Measurements from ENCODE around the gene HSPG2. TPM values are rescaled to one million over a fixed set of nuclear protein-coding genes. Genes with fewer than 3 reads are reported as not detected.

HSPG2 gene
- total and polyA plus RNA-seq, 9 of the 15 experiments (the other 6 are each of a cell fraction or from before 2014, with no cell fraction given) = 0.14 to 160 (median 15.7) TPM

DNA sequence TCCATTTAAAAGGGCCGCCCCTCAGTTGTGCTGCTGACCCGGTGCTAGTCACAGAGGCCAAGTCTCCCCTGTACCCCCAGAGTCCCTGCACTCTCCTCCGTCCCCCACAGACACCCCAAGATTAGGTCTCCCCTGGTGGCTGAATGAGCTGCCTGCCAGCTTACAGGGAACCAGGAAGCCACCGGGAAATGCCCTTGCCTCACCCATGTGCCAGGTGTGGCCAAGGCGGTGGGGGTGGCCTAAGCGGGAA, 32.7 kb downstream of the HSPG2 start:
- TF ChIP-seq, protein P1, sequence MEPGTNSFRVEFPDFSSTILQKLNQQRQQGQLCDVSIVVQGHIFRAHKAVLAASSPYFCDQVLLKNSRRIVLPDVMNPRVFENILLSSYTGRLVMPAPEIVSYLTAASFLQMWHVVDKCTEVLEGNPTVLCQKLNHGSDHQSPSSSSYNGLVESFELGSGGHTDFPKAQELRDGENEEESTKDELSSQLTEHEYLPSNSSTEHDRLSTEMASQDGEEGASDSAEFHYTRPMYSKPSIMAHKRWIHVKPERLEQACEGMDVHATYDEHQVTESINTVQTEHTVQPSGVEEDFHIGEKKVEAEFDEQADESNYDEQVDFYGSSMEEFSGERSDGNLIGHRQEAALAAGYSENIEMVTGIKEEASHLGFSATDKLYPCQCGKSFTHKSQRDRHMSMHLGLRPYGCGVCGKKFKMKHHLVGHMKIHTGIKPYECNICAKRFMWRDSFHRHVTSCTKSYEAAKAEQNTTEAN (CRISPR knock-in tag; IDR thresholded peaks at IDR 0.05) = 0 out of 2 replicates have a peak, but pooled peaks have one; percentile 8
- no peak for TF ChIP-seq ZNF347 (CRISPR knock-in tag; IDR thresholded peaks at IDR 0.05; ENCODE audit: low read depth)
- TF ChIP-seq CBX2 (IDR thresholded peaks at IDR 0.05; ENCODE audit: insufficient read depth, low read length, poor library complexity, severe bottlenecking) = no peak
- peak; percentile 33; the same call in 1 of the 2 replicates for TF ChIP-seq ZKSCAN3 (CRISPR knock-in tag; IDR thresholded peaks at IDR 0.05)
- TF ChIP-seq ARNT (IDR thresholded peaks at IDR 0.05) = no peak
- TF ChIP-seq POLR2G (IDR thresholded peaks at IDR 0.05; ENCODE audit: low read depth, low read length) = peak; percentile 63; the same call in 1 of the 2 replicates
- peak; percentile 73; the same call in 1 of the 2 replicates for TF ChIP-seq ZNF695 (CRISPR knock-in tag; IDR thresholded peaks at IDR 0.05)
- 0 out of 2 replicates have a peak, but pooled peaks have one; percentile 43 for TF ChIP-seq ZNF431 (CRISPR knock-in tag; IDR thresholded peaks at IDR 0.05)
- TF ChIP-seq BRCA1 (IDR thresholded peaks at IDR 0.05) = no peak
- peak; percentile 62; the same call in 1 of the 2 replicates for TF ChIP-seq BRCA1 (CRISPR knock-in tag; IDR thresholded peaks at IDR 0.05)
- TF ChIP-seq, protein P2, sequence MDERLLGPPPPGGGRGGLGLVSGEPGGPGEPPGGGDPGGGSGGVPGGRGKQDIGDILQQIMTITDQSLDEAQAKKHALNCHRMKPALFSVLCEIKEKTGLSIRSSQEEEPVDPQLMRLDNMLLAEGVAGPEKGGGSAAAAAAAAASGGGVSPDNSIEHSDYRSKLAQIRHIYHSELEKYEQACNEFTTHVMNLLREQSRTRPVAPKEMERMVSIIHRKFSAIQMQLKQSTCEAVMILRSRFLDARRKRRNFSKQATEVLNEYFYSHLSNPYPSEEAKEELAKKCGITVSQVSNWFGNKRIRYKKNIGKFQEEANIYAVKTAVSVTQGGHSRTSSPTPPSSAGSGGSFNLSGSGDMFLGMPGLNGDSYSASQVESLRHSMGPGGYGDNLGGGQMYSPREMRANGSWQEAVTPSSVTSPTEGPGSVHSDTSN (CRISPR knock-in tag; IDR thresholded peaks at IDR 0.05; ENCODE audit: low read depth) = no peak
- TF ChIP-seq, protein P2 (tag; conservative IDR thresholded peaks at IDR 0.05; ENCODE audit: low read depth) = no peak
- 0 out of 2 replicates have a peak, but pooled peaks have one; percentile 2 for TF ChIP-seq ZNF707 (CRISPR knock-in tag; conservative IDR thresholded peaks at IDR 0.05)
- TF ChIP-seq CHD4 (IDR thresholded peaks at IDR 0.05; ENCODE audit: insufficient read depth, insufficient replicate concordance, low read depth, low read length, poor library complexity, severe bottlenecking) = peak; percentile 48
- TF ChIP-seq JUNB (CRISPR knock-in tag; conservative IDR thresholded peaks at IDR 0.05) = no peak
- TF ChIP-seq ZNF143 (CRISPR knock-in tag; IDR thresholded peaks at IDR 0.05) = peak; percentile 10; the same call in 1 of the 2 replicates
- TF ChIP-seq ZNF445 (CRISPR knock-in tag; IDR thresholded peaks at IDR 0.05; ENCODE audit: low read depth) = 0 out of 2 replicates have a peak, but pooled peaks have one; percentile 15
- TF ChIP-seq, protein P3, sequence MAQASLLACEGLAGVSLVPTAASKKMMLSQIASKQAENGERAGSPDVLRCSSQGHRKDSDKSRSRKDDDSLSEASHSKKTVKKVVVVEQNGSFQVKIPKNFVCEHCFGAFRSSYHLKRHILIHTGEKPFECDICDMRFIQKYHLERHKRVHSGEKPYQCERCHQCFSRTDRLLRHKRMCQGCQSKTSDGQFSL (CRISPR knock-in tag; IDR thresholded peaks at IDR 0.05) = no peak
- TF ChIP-seq, protein P3 (tag; IDR thresholded peaks at IDR 0.05) = peak in 1 of 2 experiments; percentile 80; a peak in 1 of 4 replicates
- no peak for TF ChIP-seq TCF7L2 (IDR thresholded peaks at IDR 0.05; ENCODE audit: low read depth, low read length)
- no peak overlapping the region for H2AFZ ChIP-seq (ENCODE audit: low read depth, low read length)
- no peak overlapping the region for H3K4me3 ChIP-seq
- no TSS peak for BruUV-seq (replicated peaks)
- in situ Hi-C loops (cut with MboI) = no loop called here
- H3K9me3 ChIP-seq (replicated peaks; ENCODE audit: control insufficient read depth, insufficient read depth, low read depth, low read length) = no peaks in the 10 kb centered on the region
- H3K4me2 ChIP-seq (ENCODE audit: insufficient read depth, low read length) = peak overlapping the region; percentile 75
- H3K4me1 ChIP-seq (replicated peaks in 1 of 2; ENCODE audit: control insufficient read depth in 2 of 2, insufficient read depth in 2 of 2, low read length in 2 of 2) = peaks cover 60 to 79% of the 10 kb centered on the region in 2 experiments
- H3K79me2 ChIP-seq (ENCODE audit: control insufficient read depth, insufficient read depth, low read length) = peaks cover 74% of the 10 kb centered on the region
- H4K20me1 ChIP-seq (replicated peaks; ENCODE audit: control insufficient read depth, insufficient read depth, low read length) = no peaks in the 10 kb centered on the region
- DNase-seq (ENCODE audit: extremely low read depth in 1 of 4, low spot score in 3 of 4) (peak in 1 of 4 experiments; percentile 38), FAIRE-seq (no peak), ATAC-seq (no peak)
- no peaks in the 10 kb centered on the region for H3K9me1 ChIP-seq (ENCODE audit: control insufficient read depth, insufficient read depth, low read length)
- ChIA-PET CTCF (ENCODE audit: low intra/inter-chr PET ratio) (no interaction called here), POLR2A (interaction anchor here (1.0 kb wide), 1 partner anchor 21 kb away, joined by 4 read pairs; no protein-coding TSS in a partner anchor)
- peak overlapping the region; percentile 93 for H3K27ac ChIP-seq (ENCODE audit: extremely low read depth, low read depth, low read length)
- 46% methylated on average over 6 of the region's 6 CpGs for WGBS (ENCODE audit: insufficient coverage, low coverage, missing lambda C conversion rate)
- peaks cover 37% of the 10 kb centered on the region; the same call in 2 of the 3 replicates for H3K36me3 ChIP-seq (ENCODE audit: control insufficient read depth, insufficient read depth, low read length)
- no peaks in the 10 kb centered on the region for H3K27me3 ChIP-seq (ENCODE audit: control insufficient read depth in 2 of 2, insufficient read depth in 2 of 2, low read length in 2 of 2)
- peak overlapping the region; percentile 74 to 90 for H3K9ac ChIP-seq (ENCODE audit: insufficient read depth in 1 of 2, low read depth in 2 of 2, low read length in 2 of 2)
- intact Hi-C loops (cut with micrococcal nuclease) = loop anchor here (10.0 kb wide), 1 partner anchor 120 kb away; no protein-coding TSS in a partner anchor
